Effector CD4-positive, alpha-beta T cell (primary cell): ENCODE measurements around the gene FGF9.

Experiments used
- DNase-seq: peaks from one replicate; pipeline ENCODE4 v3.0.0-alpha.2; 2020
- total RNA-seq: gene quantifications from one replicate; lab custom pipeline; 2026; lab: John Stamatoyannopoulos, UW

Gene FGF9
- 2.4 reads per million, percentile 7 among the genes with 10 or more reads in this experiment for total RNA-seq

DNA sequence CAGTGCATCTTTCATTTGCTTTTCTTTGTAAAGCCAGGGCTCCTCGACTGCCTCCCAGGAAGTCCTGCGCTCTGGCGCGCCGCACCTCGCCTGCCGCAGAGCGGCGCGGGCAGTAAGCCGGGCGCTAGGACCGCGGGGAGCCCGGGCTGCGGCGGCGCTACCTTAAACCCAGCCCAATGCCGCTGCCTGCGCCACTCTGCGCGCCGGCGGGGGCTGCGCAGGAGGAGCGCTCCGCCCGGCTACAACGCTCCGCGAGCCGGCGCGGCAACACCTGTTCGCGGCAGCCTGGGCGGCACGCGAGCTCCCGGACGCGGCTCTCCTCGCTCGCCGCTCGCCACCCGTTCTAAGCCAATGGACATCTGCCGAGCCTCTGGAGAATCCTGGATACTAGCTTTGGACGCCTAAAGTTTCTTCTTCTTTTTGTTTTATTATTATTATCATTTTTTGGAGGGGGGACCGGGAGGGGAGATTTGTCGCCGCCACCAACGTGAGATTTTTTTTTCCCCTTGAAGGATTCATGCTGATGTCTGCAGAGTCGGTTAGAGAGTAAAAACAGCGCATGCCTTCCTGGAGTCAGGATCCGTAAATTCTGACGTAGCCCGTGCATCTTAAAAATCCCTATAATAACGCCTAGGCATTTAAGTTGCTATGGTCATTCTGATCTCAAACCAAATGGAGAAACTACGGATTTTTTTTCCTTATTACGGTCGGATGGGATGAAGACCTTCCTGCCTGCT is at the start of gene FGF9:
TSS of gene FGF9 (plus strand) at position 191 of the 737 bp plus-strand sequence. CDS start 840 bp downstream, outside the sequence.
- DNase-seq, result peak; percentile 69

DNA sequence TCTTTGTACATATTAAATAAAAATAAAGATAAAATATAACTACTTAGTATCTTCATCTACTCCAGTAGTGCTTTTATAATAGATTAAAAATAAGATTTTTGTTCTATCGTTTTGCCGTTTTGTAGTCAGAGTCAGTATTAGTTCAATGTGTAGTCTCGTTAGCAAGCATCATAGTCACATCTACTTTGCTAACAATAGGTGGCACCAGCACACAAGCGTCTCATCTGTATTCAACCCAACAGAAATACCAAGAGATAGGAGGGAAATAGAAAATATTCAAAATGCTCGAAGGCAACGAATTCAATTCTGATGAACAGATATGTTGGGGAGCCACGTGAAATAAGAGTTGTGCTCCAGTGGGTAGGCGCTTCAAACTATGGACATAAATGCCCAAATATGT is 45.5 kb upstream of the FGF9 start:
- no peak for DNase-seq

DNA sequence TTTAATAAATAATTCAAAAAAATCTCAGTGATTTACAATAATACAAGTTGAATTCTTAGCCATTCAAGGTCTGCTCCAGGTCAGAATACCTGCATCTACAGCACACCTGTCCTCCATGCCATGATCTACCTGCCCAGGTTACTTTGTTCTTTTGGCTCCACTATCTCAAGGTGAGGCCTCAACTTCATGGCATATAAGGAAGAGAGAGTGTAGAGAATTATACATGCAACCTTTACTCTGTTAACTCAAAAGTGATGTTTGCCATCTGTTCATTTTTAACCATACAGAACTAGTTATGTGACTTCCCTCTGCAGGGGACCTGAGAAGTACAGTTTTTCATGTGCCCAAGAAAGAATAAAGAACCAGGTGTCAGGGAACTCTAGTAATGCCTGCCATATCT is 38.7 kb upstream of the FGF9 start:
- no peak for DNase-seq

DNA sequence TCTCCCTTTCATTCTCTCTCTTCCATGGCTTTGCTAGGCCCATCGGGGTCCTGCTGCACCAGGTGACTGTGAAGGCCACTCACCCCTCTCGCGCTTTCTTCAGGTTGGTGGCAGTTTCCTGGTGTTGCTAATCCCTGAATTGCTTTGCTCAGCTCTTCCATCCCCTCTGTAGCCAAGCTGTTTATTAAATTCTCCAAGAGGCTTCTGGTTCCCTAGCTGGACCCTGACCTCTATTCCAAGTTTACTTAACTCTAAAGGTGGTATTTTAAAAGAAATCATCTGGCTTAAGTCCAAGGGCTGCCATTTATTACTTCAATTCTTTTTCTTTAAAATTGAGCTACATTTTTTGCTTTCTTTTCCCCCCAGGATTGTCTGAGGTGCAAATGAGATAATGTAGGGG is 34.2 kb upstream of the FGF9 start:
- no peak for DNase-seq

DNA sequence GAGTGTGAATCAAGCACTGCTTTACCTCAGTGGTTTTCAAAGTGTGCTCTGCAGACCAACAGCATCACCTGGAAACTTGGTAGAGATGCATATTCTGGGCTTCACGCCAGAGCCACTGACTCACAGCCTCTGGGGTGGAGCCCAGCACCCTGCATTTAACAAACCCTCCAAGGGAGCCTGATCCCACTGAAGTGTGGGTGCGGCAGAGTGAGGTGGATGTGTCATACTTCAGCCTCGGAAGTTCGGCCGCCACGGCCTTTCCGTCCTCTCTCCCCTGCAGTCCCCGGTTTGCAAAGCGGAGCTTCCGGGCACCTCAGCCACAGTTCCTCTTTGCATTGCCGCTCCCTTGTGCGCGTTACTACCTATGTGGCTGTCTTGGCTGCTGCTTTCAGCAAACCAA is 33.6 kb upstream of the FGF9 start:
- no peak for DNase-seq

DNA sequence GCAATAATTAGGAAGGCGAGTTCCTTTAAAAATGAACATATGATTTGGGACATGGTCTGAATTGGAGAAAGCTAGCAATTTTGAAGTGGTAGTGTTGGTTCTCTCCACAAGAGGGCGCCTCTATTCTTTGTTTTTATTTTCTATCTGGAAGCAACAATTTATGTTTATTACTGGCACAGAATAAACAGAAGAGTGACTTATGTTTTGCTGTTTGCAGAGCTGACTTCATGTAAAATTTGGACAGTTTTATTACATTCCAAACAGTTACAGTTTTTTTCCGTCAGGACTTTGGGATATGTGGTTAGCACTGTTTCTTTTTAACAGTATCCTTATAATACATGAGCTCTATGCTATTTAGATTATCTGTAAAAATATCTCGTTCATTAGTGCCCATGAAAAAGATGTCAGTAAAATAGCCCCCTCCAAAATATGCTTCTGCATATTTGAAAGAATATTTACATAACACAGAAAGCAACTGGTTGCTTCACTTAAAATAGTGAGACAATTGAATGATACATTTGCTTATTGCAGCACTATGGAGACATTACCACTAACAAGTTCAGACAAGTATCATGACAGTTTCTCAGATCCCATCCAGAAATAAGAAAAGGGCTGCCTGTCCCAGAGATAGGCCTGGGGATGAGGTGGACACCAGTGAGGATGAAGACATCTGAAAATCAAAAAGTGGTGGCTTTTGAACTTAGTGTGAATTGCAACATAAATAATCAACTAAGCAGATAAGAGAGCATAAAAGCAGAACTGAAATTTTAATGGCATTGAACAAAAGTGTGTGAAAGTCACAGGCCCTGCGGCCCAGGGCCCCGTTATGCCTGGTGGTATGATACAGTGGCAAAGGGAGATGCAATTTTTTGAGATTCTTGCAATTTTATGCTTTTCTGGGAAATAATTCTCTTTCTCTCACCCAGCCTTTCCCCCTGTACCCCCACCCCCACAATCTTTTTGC is 32.3 kb upstream of the FGF9 start:
- DNase-seq, result peak; percentile 13

DNA sequence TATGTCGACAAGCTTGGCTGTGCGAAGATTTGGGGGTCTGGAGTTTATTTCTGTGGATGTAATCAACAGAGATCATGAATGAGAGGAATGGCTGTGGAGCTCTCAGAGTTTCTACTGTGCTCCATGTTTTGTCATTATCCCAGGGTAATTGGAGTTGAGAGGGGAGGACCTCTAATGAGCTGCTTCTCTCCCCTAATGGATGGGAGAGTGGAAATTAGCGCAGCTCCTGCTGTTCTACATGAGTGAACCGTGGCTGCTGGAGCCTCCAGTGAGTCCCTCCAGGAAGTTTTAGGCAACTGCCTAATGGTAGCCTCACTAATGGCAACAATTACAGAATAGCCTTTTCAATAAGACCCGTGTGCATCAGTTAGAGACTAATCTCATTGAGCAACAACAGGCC is 31.3 kb upstream of the FGF9 start:
- no peak for DNase-seq

DNA sequence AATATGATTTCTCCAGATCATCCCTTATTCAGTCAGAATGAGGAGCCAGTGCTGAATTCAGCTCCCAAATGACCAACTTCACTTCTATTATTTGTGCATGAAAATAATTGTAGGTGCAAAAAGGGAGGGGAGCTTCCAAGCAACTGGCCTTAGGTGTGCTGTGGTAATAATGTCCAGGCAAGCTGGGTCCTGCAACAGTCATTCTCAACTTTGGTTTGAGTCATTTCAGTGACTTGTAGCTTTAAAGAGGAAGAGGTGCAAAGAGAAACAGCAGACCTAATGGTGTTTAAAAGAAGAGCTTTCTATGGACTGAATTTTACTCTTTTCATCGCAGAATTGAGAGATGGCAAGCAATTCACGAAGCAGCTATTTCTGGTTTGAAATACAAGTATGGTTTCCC is 29.2 kb upstream of the FGF9 start:
- DNase-seq, result no peak

DNA sequence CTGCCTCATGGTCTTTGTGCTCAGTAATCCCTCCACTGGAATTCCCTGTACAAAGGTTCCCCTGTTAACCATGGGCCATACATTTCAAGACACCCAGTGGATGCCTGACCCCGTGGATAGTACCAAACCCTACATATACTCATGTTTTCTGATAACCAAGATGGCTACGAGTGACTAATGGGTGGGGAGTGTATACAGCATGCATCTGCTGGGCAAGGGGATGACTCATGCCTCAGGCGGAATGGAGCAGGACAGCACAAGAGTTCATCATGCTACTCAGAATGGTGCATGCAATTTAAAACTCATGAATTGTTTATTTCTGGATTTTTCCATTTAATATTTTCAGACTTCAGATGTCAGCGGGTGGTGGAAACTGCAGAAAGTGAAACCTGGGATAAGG is 13.3 kb upstream of the FGF9 start:
- no peak for DNase-seq

DNA sequence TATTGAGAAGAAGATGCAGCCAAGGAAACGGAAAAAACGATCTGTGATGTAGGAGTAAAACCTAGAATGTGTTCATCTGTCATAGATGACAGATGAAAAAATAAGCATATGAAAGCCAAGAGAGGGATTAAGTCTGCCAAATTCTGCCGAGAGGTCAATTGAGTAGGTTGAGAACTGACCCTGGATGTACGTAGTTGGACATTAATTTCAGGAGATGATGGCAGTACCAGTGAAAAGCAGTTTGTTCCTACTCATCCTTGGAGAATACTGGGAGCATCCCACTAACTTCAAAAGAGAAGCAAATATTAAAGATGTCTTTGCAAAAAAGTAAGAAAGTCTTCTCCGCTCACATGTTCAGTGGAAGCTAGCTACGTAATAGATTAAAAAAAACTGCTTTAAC is 11.8 kb upstream of the FGF9 start:
- no peak for DNase-seq

DNA sequence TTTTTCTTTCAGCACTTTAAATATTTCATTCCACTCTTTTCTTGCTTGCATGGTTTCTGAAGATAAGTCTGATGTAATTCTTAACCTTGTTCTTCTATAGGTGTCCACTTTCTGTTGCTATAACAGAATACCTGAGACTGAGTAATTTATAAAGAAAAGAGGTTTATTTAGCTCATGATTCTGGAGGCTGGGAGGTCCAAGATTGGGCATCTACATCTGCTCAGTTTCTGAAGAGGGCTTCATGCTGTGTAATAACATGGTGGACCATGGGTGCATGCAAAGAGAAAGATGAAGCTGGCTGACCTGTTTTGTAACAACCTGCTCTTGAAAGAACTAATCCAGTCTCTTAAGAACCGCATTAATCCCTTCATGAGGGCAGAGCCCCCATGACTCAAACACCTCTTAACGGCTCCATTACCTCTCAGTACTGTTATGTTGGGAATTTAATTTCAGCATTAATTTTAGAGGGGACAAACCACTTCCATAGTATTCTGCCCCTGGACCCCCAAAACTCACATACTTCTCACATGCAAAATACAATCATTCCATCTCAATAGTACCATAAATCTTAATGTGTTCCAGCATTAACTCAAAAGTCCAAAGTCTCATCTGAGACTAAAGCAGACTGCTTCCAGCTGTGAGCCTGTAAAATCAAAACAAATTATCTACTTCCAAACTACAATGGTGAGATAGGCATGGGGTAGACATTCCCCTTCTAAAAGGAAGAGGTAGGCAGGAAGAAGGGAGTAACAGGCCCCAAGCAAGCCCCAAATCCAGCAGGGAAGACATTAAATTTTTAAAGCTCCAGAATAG is 9.6 kb upstream of the FGF9 start:
- no peak for DNase-seq

DNA sequence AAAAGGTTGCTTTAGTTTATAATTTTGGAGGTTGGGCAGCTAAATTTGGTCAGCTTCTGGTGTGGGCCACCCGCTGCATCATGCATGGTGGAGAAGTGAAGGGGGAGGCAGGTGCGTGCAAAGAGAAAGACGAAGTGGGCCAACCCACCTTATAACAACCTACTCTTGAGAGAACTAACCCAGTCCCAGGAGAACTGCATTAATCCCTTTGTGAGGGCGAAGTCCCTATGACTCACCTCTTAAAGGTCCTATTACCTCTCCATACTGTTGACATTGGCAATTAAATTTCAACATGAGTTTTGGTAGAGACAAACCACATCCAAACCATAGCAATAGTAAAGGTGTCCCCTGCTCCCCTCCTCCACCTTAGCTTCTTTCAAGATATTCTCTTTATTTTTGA is 7.7 kb upstream of the FGF9 start:
- no peak for DNase-seq

DNA sequence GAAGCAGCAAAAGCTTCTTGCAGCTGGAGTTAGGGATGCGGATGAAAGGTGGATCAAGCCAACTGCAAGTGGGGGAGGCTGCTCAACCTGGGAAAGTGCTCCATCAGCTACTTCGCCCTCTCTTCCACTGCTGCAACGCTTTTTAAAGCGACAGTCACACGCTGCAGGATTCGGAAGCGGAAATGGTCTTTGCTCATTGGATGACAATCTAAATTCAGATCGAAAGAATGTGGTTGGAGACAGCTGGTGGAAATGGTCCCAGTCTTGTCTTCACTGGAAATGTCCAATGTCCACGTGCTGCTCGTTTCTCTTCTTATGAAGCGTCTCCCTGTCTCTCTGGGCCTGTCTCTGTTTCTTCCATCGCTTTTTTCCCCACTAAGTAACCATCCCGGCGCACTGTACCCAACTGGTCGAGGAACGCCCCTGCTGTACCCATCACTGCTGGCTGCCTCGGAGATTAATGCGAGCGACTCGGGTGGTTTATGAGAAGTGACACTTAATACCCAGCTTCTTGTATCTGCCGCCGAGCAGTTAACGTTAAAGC is 2.1 kb upstream of the FGF9 start:
- DNase-seq, result no peak

DNA sequence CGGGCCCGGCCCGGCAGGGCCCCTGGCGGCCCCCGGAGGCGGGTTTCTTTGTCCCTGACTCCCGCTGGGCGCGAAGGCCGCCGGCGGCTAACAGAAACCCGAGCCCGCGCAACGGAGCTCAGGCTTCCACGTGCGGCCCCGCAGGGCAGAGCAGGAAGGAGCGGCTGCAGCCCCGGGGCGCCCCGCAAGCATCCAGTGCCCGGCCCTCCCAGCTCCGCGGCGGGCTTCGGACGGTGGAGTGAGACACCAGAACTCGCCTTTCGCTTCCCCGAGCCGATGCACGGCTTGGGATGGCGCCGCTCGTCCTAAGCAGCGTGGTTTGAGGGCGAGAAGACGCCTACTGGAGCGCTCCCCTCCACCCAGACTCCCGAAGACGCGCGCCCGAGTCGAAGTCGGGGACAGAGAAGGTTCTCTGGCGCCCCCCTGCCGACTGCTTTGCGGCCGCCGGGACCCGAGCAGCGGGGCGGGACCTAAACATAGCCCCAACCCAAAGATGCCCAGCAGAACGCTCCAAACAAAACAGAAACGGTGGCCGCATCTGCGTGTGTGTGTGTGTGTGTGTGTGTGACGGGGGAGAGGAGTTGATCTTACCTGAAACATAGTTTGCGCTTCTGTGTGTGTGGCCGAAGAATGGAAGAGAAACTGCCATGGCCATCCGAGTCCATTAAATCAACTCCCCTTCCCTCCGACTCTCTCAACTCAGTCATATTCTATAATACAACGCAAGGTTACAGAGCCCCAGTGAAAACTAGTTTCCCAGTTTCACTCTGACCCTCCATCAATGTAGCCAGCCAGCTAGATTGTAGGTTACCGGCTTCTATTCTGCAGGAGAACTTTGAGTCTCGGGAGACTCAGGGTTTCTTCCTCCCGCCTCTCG is 629 bp upstream of the FGF9 start:
- DNase-seq, result peak; percentile 41

DNA sequence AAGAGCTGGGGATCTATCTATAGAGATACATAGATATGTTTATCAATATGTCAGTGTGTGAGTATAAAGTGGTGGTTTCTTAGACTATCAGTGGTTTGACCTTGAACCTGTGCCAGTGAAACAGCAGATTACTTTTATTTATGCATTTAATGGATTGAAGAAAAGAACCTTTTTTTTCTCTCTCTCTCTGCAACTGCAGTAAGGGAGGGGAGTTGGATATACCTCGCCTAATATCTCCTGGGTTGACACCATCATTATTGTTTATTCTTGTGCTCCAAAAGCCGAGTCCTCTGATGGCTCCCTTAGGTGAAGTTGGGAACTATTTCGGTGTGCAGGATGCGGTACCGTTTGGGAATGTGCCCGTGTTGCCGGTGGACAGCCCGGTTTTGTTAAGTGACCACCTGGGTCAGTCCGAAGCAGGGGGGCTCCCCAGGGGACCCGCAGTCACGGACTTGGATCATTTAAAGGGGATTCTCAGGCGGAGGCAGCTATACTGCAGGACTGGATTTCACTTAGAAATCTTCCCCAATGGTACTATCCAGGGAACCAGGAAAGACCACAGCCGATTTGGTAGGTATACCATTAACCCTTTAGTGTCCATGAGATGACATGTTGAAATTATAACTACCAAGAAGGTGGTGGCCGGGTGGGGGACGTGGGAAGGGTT is 880 bp downstream of the FGF9 start:
- no peak for DNase-seq

DNA sequence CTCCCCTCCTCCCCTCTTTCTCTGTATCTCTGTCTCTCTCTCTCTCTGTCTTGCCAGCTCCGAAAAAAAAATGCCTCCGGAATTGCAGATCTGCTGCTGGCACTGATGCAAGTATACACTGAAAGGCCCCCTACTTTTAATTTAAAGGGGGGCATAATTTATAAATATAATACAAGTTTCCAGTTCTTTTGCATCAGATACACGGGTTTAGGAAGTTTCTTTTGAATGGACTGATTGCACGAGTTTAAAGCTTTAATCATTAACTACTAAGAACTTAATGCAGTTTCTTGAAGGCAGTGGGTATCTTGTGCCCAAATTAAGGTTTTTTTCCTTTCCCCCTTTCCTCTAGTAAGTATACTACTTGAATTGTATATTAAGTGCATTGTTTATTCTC is 1.4 kb downstream of the FGF9 start:
- no peak for DNase-seq

DNA sequence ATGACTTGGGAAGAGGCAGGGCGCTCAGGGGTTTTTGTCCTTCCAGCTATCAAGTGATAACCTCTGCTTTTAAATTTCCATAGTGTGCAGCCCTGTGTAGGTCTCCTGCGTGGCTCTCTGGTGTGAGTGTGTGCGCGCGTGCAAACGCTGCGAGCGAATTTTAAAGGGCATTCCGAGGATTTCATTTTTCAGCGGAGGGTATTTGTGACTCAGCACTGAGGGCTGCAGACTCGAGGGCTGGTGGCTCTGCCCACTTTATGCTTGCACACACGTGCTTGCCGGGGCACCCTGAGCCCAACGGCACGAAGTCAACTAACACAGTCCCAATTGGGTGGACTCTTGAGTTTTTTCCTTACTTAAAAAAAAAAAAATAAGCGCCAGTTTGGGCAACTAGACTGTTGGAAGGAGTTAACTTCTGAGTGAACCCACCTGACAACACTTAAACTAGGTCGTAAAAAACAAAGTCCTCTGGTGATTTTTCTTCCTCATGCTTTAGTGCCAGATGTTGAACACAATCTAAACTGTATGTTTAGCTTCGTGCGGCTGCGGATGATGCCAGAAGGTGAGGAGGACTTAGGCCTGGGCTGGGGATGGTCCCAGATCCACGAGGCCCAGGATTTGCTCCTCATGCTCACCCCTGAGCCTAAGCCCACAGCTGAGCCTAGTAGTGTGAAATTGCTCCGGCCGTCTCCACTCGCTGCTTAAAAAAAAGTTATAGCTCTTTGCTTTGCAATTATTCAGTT is 2.1 kb downstream of the FGF9 start:
- no peak for DNase-seq

DNA sequence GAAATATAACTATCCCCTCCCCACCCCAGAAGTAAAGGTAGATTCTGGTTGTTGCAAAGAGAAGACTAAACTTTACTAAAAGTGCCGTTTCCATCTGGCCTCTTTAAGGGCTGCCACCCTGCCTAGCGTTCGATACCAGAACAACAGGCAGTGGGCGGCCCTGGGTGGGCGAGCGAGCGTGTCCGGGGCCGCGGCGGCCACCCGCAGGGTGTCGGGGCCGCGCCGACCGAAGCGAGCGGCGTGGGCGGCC is 2.6 kb downstream of the FGF9 start:
- DNase-seq, result peak; percentile 31

DNA sequence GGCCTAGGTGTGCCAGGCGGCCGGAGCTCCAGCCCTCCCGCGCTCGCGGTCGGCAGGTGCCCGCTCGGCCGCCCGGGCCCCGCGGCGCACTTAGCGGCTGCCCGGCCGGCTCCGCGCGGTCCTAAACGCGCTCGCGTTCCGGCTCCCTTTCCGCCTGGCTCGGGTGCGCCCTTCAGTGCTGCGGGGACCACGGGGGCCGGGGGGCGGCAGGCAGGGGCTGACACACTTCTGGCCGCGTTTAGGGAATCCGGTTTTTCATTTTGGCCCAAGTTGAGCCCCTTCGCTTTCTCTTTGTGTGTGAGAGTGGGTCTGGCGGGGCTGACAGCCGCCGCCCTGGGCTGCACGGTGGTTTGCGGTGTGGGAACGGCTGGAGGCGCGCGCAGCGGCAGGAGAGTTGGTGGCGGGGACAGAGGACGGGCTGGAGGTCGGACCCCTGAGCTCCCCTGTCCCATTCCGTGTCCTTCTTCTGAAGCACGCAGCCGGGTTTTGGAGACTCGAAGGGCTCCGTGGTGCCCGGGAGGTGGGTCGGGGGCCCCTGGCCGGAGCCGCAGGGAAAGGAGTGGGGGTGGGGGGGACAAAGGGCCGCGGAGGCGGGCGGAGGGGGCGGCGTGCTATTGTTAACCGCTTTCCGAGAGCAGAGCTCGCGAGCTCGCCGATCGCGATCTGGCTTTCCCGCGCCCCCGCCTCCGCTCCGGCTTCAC is 3.1 kb downstream of the FGF9 start:
- DNase-seq, result no peak

DNA sequence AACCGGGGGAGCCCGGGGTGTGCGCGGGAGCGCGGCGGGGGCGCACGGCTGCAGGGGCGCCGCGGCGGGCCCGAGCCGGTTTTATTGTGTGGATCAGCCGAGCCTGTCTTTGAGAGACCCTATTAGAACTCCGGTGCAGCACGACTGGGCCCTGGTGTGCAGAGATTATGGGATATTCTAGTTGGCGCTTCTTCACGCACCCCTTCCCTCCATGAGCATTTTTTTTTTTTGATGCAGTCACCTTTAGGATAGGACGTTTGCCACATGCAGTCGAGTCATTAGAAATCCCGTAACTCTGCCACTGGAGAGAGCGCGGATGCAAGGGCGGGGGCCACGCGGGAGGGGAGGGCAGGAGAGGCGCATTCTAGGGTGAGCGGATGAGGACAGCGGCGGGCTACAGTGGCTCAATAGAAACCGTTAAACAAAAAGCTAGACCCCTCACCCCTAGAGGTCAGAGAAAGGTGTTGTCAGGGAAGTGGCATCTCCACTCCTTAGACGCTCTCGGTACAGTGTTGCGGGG is 3.7 kb downstream of the FGF9 start:
- no peak for DNase-seq
